GM12873 (cell line): ENCODE results near the gene KSR2.

ENCODE experiments used
- TF ChIP-seq, protein P1 (sequence below): IDR thresholded peaks from 2 replicates; pipeline ENCODE4 v1.5.1; 2012; ENCODE audit warnings: low read depth, mild to moderate bottlenecking, moderate library complexity, low read length, control low read depth; ENCODE audit not compliant: insufficient read depth; ENCODE audit errors: missing control alignments

Gene KSR2

DNA sequence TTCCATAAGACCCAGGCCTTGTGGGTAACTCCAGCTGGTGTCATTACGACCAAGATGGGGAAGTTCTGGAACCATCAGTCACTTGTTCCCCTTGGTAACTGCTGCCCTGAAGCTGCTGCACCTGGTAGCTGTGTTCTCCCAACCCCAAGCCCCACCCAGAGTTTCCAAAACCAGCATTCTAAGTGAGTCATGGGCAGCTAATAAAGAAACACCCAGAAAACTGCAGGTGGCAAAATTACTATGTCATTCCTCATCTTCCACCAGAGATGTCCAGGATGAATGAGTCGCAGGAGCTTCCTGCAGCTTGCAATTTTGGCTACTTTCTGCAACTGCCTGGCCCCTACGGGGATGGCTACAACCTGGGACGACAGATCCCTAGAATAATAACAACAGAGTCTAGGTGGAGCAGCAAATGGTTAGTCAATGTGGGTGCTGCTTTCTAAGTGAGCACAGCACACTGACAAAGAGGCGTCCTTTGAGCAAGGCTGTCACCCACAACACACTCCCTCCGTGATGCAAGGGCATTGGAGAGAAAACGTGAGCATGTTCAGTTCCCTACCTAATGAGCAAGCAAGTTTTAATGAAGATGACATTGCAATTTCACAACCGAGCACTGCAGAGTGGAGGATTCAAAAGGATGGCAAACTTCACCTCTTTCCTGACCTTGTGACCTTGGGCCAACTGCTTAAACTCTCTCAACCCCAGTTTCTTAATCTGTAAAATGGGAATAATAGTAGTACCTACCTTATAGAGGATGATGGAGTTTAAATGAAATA, 306.0 kb downstream of the KSR2 start:
- TF ChIP-seq, protein P1, sequence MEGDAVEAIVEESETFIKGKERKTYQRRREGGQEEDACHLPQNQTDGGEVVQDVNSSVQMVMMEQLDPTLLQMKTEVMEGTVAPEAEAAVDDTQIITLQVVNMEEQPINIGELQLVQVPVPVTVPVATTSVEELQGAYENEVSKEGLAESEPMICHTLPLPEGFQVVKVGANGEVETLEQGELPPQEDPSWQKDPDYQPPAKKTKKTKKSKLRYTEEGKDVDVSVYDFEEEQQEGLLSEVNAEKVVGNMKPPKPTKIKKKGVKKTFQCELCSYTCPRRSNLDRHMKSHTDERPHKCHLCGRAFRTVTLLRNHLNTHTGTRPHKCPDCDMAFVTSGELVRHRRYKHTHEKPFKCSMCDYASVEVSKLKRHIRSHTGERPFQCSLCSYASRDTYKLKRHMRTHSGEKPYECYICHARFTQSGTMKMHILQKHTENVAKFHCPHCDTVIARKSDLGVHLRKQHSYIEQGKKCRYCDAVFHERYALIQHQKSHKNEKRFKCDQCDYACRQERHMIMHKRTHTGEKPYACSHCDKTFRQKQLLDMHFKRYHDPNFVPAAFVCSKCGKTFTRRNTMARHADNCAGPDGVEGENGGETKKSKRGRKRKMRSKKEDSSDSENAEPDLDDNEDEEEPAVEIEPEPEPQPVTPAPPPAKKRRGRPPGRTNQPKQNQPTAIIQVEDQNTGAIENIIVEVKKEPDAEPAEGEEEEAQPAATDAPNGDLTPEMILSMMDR: no peak

DNA sequence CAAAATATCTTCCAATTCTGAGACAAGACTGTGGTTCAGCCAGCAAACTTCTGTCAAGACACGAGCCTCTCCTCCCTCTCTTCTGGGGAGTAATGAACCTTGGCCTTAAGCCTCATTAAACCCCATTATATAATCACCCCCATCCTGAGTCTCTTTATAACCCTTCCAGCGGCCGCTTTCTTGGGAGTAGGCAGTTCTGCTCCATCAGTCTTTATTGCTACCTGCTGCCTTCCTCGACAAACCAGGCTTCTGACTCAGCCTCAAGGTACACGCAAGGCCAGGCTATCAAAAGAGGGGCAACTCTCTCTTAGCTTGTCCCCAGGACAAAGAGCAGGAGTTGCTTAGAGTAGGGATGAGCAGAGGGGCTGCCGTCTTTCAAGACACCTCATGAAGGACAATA, 306.6 kb downstream of the KSR2 start:
- TF ChIP-seq, protein P1: no peak

DNA sequence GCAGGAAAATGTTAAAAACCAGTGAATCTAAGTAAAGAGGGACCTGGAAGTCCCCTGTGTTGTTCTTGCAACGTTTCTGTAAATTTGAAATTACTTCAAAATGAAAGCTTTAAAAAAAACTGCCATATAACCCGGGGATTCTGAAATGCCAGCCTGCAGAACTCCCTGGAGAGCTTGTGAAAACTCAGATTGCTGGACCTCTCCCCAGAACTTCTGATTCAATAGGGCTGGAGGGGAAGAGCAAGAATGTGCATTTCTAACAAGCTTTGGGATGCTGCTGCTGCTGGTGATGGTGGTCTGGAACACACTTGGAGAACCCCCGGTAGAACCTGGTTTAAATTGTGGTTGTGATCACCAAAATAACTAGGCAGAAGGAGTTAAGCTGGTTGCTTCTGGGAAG, 307.3 kb downstream of the KSR2 start:
- TF ChIP-seq, protein P1: no peak

DNA sequence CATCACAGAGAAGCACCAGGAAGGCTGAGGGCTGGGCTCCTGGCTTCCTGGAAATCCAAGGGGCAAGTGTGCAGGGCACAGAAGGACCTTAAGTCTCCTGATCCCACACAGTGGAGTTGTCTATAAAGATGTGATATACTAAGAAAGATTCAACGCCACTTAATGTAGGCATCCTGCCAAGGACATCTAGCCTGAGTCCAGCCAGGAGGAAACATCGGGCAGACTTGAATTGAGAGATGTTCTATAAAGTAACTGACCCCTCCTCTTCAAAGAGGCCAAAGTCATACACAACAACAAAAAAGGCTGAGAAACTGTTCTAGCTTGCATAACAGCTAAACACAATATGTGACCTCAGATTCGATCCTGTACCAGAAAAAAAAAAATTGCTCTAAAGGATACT, 307.9 kb downstream of the KSR2 start:
- TF ChIP-seq, protein P1: no peak

DNA sequence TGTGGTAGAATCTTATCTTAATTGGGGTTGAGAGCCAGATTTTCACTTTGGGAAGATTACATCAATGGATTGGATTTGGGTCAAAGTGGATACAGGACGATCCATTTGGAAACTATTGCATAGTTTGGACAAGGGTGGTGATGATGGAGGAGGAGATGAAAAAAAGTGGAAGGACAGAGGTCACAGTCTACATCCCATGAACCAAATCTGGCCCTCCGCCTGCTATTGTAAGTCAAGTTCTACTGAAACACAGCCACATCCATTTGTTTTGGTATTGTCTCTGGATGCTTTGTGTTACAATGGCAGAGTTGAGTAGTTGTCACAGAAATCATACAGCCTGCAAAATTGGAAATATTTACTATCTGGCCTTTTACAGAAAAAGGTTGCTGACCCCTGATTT, 310.6 kb downstream of the KSR2 start:
- TF ChIP-seq, protein P1: no peak

DNA sequence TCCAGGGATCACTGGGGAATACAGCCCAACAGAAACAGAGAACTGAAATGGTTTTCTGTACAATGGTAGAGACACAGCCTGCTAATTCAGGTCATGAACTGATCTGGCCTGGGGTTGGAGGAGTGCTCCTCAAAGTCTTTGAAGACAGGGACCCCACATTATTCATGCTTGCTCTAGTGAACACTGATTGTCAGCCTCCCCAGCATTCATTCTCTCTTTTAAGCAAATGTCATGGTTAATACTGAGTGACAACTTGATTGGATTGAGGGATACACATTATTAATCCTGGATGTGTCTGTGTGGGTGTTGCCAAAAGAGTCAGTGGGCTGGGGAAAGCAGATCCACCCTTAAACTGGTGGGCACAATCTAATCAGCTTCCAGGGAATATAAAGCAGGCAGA, 319.0 kb downstream of the KSR2 start:
- TF ChIP-seq, protein P1: no peak

DNA sequence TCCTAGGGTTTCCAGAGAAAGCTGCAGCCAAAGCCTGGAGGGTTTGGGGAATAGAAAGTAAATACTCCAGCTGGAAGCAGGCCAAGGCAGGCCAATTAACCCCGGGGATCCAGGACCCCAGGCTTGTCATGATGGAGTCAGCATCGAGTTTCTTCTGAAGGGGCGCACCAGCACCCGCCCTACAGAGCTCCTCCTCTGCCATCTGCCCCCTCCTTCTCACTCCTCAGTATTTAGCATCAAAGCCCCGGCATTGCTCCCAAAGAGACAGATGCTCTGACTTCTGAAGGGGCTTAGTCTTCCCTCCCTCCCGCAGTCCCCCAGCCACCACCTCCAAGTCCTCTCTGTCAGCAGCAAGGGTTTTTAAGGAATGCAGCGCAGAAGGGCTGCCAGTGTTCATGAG, 322.3 kb downstream of the KSR2 start:
- TF ChIP-seq, protein P1: no peak
